Raji (cell line): ENCODE measurements around the gene ZFYVE9.

Source experiments
- POLR2A ChIP-seq: IDR thresholded peaks from 2 replicates; pipeline ENCODE4 v1.6.1; 2011; ENCODE audit warnings: low read depth, low read length, control low read depth; ENCODE audit not compliant: insufficient read depth

ZFYVE9 gene

DNA sequence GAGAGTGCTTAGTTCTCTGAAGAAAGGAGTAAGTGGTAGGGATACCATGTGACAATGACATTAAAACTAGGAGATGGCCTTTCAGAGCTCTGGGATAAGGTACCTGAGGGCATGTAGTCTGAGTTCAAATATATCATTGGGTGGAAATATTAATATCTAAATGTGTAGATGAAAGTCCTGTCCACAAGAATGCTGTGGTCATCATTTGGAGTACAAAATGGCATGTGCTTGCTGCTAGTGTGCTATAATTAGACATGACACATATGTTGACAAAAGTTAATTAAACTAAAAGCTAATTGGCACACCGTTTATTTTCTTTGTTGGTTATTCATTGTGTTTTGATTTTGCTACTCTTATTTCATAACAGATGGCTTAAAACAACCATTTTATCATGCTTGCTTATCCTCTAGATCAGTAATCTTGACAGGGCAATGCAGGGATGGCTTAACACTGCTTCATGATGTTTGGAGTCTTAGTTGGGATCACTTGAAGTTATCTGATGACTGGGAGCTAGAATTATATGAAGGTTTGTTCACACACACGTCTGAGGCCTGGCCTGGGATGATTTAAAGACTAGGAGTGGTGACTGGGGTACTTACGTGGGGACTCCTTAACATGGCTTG, 193.1 kb downstream of the ZFYVE9 start:
- no peak for TF ChIP-seq POLR2A

DNA sequence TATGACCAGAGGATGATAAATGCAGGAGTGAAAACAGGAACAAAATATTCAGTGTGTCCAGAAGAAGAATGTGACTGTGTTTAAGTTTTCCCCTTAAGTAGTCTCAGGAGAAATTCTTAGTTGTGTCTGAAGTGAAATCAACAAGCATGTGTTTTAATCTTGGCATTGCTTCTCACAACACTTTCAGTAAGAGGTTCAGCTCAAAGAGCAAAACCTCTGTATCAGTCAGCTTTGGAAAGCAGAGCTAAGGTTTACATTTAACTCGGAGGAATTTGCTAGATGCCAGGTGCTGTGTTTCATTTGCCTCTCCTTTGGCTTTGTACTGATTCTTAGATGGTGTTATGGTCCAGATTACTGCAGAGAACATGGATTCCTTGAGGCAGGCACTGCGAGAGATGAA, 195.6 kb downstream of the ZFYVE9 start:
- TF ChIP-seq POLR2A, result no peak

DNA sequence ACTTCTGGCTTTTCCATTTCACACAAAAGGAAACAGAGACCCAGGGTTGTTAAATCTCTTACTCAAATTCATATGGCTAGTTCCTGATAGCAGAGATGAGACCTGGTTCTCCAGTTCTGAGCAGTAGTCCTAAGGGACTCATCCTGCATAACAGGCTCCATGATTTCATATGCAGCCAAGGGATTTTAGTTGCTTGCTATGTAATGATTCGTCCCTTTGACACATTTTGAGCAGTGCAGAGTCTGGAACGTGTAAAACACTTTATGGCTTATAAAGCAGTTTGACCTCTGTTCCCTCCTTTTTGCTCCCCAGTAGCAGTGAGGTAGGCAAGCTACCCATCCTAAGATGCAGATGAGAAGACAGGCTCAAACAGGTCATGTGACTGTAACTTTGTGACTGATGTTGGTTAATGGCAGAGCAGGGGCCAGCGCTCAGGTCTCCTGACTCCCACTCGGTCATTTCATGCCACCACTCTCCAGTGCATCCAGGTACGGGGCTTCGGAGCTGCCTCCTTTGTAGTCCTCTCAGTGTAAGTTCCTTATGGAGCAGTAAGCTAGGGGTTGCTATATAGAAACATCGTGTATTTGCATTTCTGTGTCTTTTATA, 199.9 kb downstream of the ZFYVE9 start:
- no peak for TF ChIP-seq POLR2A

DNA sequence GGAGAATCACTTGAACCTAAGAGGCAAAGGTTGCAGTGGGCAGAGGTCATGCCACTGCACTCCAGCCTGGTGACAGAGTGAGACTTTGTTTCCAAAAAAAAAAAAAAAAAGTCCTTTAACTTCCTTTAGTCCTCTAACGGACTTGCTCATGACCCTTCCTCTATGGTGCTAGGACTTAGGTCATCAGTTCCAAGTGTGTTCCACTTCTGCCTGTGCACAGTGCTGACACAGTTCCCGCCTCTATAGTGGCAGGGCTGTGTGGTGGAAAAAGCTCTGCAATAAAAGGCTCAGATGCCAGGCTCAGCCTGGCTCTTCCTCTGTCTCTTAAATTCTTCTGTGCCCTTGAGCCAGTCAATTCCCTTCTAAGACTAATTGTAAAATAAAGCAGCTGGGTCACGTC, 202.1 kb downstream of the ZFYVE9 start:
- no peak for TF ChIP-seq POLR2A

DNA sequence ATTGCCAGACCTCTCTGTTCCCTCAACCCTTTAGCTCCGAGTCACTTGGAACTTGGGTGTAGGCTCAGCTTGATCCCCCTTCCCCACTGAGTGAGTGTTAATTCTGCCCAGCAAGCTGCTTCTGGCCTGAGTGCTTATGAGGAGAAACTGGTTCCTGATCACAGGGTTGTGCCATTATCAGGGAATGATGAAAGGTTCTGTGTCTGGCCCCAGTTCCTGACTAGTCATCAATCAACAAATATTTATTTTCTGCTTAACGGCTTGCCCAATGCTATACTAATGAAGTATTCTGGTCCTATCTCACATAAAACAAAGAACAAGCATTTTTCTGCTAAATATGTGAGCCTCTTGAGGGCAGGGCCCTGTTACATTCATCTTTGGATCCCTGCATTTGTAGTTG, 203.4 kb downstream of the ZFYVE9 start:
- TF ChIP-seq POLR2A, result no peak

DNA sequence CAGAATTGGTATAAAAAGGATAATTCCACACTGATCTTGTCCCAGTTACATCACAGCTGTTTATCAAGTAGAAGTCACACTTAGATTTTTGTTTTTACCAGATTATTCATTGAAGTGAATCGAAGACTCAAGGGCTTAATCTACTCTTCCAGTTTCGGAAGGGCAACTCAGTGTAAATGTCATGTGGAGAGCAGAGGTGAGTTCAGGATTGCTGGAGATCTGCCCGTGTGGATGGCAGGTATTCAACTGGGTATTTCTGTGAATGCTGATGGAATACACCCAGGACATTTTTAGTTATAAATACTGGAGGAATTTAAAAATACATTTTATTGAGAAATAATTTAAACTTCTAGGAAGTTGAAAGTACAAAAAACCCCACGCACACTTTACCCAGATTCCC, 204.8 kb downstream of the ZFYVE9 start:
- no peak for TF ChIP-seq POLR2A

DNA sequence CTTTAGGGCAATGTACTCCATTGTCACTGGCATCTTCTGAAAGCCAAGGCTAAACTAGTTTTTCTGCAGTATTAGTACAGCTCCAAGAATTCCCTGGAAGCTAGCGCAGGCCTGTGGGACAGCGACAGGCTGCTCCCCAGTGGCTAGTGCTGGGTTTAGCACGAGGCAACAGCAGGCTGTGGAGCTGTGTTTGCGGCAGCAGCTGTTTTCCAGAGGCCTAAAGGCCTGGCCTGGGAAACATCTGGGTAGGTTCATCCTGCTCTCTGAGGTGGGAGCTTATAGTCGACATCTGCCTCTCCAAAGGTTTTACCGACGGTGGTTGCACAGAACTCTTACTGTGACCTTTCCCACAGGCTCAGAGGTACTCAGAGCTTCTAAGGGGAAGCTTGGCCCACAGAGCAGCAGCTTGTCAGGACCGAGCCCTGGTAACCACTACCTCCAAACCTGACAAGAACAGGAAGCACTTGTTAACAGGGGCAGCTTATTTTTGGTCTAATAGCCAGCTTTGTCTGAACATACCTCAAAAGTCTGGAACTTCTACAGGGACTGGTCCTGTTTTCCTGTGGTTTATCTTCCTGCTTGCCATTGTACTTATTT, 206.9 kb downstream of the ZFYVE9 start:
- no peak for TF ChIP-seq POLR2A

DNA sequence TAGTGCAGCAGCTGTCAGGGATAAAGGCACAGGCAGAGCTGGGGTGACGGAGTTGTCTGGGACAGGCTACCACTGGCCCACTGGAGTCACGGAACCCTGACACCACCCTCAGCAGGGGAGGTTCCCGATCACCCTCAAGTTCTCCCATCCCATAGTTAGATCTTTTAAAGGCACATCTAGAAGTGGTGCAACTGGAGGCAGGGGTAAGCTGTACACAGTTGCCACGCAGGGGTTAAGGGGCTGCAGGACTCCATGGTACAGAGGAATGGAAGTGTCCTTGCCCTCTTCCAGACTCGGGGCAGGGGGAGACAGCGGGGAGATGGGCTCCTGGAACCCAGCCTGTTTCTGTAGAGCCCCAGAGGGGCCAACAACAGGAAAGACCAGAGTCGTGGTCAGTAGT, 210.8 kb downstream of the ZFYVE9 start:
- no peak for TF ChIP-seq POLR2A

DNA sequence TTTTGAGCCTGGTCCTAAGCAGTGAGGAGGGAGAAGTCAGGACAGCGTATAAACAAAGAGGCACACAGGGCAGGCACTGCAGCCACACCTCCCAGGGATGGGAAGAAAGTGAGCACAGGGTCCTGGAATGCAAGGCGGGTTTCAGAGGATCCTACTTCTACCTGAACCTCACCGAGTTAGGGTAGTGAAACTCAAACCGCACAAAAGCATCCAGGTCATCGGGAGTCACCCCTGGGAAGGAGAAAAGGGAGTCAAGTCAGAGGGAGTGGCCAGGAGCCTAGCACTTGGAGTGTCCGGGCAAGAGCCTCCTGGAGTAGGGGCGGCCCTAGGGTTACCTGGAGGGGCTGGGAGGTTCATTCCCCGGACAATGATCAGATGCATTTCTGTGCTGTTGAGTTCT, 213.5 kb downstream of the ZFYVE9 start:
- no peak for TF ChIP-seq POLR2A

DNA sequence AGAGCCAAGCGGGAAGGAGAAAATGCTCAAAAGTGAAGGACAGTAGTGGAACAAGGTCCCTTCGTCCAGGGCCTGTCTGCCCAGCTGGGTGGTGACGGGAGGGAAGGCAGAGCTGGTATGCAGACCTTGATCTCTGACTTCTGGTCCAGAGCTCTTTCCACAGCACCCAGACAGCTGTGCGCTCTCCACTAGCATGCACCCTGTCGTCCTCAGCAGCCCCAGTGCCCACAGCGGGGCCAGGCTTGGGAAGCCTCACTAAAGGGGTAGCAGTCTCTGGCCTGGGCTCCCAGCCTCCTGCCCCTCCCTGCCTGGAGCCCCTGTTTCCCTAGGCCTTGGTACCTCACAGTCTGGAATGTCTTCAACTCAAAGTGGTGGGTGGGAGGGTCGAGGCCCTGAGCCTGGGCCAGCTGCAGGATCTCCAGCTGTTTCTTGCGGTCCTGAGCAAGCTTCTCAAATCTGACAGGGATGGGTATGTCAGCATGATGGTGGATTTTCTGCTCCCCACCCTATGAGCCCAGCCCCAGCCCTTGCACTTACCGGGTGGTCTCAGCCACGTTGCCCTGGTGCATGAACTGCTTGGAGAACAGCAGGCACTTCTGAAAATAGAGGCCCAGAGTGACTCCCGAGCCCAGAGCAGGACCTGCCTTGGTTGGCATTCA, 214.1 kb downstream of the ZFYVE9 start:
- TF ChIP-seq POLR2A, result no peak

DNA sequence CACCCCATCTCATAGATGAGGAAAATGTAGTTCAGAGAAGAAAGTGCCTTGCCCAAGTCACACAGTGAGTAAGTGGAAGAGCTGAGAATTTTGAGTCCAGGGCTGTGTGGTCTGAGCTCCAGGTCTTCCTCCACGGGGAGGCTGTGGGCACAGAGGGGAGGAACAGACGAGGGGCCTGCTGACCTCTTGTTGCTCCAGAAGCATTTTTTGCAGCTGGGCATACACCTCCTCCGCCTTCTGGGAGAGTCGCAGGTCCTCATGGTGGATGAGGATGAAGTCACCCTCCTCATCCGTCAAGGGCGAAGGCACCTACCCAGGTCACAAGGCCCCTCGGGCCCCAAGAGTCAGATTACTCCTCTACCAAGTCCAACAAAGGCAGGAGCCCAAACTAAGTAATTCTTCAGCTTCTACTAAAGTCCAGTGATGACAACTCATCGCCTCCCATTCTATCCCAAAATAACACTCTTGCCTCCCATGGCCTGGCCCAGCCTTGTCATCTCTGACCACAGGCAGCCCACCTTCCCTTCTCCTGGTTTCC, 215.0 kb downstream of the ZFYVE9 start:
- no peak for TF ChIP-seq POLR2A

DNA sequence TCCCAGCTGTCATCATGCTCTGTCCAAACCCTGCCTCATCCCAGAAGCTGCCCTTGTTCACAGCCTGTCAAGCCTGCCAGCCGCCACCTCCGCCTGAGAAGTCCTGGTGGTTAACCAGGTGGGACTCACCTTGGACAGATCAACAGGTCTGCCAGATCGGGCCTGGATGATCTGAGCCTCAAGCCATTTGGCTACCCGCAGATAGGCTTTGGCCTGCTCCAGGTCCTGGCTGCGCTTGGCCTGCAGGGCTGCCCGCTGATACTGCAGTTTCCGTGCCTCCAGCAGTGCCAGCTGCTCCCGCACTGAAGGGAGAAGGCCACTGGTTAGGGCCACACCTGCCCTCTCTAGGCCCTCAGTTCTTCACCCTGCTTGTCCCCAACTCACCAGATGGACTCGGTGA, 215.5 kb downstream of the ZFYVE9 start:
- TF ChIP-seq POLR2A, result no peak

DNA sequence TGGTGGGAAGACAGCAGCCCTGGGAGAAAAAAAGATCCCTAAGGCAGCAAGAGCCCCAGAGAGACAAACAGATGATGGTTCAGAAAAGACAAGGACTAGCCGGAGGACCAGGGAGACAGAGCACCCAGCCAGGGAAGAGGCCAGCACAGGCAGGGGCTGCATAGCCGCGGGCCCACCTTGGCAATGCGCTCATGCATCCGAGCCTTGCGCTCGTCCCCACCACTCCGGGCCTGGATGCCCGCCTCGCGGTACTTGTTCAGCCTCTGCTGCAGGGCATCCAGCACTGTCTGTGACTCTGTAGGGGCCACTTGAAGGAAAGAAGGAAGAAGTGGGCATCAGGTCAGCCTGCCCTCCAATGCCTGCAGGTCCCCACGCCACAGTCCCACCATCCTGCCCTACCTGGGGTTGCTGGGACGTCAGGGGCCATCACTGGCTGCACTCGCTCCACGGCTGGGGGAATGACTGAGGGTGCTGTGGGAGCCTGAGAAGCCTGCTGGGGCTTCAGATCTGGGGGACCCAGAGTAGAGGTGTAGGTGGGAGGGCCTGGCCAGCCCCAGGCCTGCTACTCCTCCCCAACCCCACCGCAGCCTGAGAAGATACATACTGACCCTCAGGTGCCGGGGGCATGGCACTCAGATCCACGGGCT, 217.1 kb downstream of the ZFYVE9 start:
- no peak for TF ChIP-seq POLR2A

DNA sequence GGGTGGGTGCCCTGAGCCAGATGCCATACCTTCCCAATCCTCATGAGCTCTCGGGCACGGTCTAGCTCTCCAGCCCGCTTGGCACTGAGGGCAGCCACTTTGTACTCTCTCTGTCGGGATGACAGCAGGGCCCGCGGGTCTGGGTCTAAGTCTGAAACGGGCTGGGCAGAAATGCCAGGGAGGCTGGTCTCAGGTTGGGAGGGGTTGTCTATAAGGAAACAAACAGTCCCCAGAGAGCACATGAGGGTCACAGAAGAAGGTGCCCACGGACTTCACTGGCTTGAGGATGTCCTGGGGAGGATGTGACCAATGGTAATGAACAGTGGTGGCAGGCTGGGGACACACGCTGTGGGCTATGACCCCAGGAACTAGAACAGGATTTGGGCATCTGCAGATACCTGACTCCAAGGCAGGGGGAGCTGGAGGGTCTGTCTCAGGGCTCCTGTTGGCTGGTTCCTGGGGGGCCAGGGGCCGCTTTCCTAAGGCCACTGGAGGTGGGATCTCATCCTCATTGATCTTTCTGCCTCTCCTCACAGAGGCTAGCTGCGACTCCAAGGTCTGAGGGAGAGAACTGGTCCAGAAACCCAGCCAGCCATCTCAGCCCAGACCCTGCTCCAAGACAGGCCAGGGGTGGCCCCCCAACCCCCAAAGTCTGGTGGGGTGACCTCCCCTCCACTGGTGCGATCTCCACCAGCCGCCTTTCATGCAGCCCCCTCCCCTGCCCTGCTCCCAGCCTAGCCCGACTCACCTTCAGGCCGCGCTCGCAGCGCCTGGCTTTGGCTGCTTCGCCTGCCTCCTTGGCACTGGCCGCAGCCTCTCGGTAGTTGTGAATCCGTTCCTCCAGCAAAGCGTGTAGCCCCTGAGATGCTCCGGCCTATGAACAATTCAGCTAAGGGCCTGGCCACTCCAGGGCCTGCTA, 218.0 kb downstream of the ZFYVE9 start:
- no peak for TF ChIP-seq POLR2A
